HCT116 (cell line): ENCODE results near the gene SOBP. TPM values are rescaled to one million over a fixed set of nuclear protein-coding genes. Genes with fewer than 3 reads are reported as not detected.

ENCODE experiments used
- ATAC-seq: fragments of 200-7000 bp; cut with Tn5 transposase; 2 replicates; pipeline ENCODE4 v1.9.1; 2020; ENCODE audit warnings: mild to moderate bottlenecking, moderate library complexity
- BruUV-seq: library from RNA; stranded (reverse); fragments of 400-500 nt; replicated peaks from 2 replicates; lab custom pipeline; 2021; lab: Mats Ljungman, UMichigan
- CTCF ChIA-PET: fragments of 300-600 bp; sonication (Branson Sonifier 250); formaldehyde crosslinking; loops from one replicate; lab custom pipeline; 2021; ENCODE audit warnings: antibody characterized with exemption; lab: Charles Lee
- POLR2A ChIA-PET: fragments of 300-600, 350-600 bp; sonication (Branson Sonifier 250); formaldehyde crosslinking; loops from one replicate; lab custom pipeline; 2021; ENCODE audit warnings: antibody characterized with exemption; lab: Charles Lee
- RAD21 ChIA-PET, 2 experiments: fragments of 300-600 bp; sonication (Branson Sonifier 250); formaldehyde crosslinking; loops; one replicate each; lab custom pipeline; 2023; ENCODE audit warnings: low total read pairs in 2 of 2; ENCODE audit not compliant: uncharacterized antibody in 2 of 2, unreplicated experiment in 2 of 2, low non-redundant PET in 1 of 2; lab: Charles Lee
- DNase-seq: peaks from one replicate; pipeline ENCODE4 v3.0.0-alpha.2; 2010; ENCODE audit warnings: low read depth, low spot score
- H2AFZ ChIP-seq: fragments of 200-600 bp; shearing (Covaris generic), sonication (generic); 2 replicates; pipeline ENCODE4 v1.6.1; 2017; ENCODE audit warnings: low read depth, mixed run types, mixed read lengths, antibody characterized with exemption, low read length; ENCODE audit not compliant: poor library complexity, severe bottlenecking
- H3K27ac ChIP-seq: 2 replicates; pipeline ENCODE4 v1.5.1; 2012; ENCODE audit warnings: low read depth, low read length
- H3K27me3 ChIP-seq: fragments of 200-600 bp; sonication (generic); 2 replicates; pipeline ENCODE4 v1.6.1; 2016; ENCODE audit warnings: mixed run types, low read length, mixed read lengths; ENCODE audit not compliant: insufficient read depth
- H3K36me3 ChIP-seq, 2 experiments: fragments of 200-500 bp in 1 of 2; fragments of 200-600 bp in 1 of 2; sonication (Bioruptor generic) in 1 of 2; sonication (generic) in 1 of 2; 2 replicates each; pipeline versions ENCODE4 v1.5.1 to v1.6.1; 2014 to 2016; ENCODE audit warnings: low read length in 2 of 2, inconsistent platforms in 1 of 2, mixed read lengths in 1 of 2, mixed run types in 1 of 2; ENCODE audit not compliant: insufficient read depth in 2 of 2, control insufficient read depth in 1 of 2
- H3K4me1 ChIP-seq, 2 experiments: fragments of 200-600 bp in 1 of 2; sonication (generic) in 1 of 2; 2 replicates each; pipeline versions ENCODE4 v1.5.1 to v1.6.1; 2012 to 2017; ENCODE audit warnings: low read length in 2 of 2, inconsistent platforms in 1 of 2, mild to moderate bottlenecking in 1 of 2, mixed read lengths in 1 of 2, mixed run types in 1 of 2, moderate library complexity in 1 of 2; ENCODE audit not compliant: insufficient read depth in 2 of 2, control insufficient read depth in 1 of 2
- H3K4me2 ChIP-seq: fragments of 200-600 bp; sonication (generic); 2 replicates; pipeline ENCODE4 v1.6.1; 2017; ENCODE audit warnings: mixed run types, low read length, mixed read lengths
- H3K4me3 ChIP-seq, 2 experiments: fragments of 200-600 bp in 1 of 2; sonication (generic) in 1 of 2; replicated peaks in 1 of 2; 2 replicates each; pipeline ENCODE4 v1.5.1; 2011 to 2016; ENCODE audit warnings: low read length in 2 of 2, control low read depth in 1 of 2, low read depth in 1 of 2, mild to moderate bottlenecking in 1 of 2, mixed read lengths in 1 of 2, mixed run types in 1 of 2
- H3K79me2 ChIP-seq: fragments of 200-600 bp; sonication (generic); 2 replicates; pipeline ENCODE4 v1.6.1; 2017; ENCODE audit warnings: mild to moderate bottlenecking, mixed run types, low read length, moderate library complexity, mixed read lengths; ENCODE audit not compliant: insufficient read depth
- H3K9ac ChIP-seq: fragments of 200-600 bp; sonication (generic); 2 replicates; pipeline ENCODE4 v1.6.1; 2016; ENCODE audit warnings: low read length, mixed read lengths
- H3K9me2 ChIP-seq: fragments of 200-600 bp; sonication (generic), shearing (Covaris generic); 2 replicates; pipeline ENCODE4 v1.6.1; 2017; ENCODE audit warnings: mixed run types, mild to moderate bottlenecking, moderate library complexity; ENCODE audit not compliant: insufficient read depth
- H3K9me3 ChIP-seq, 2 experiments: fragments of 200-500 bp in 1 of 2; fragments of 200-600 bp in 1 of 2; sonication (Bioruptor generic) in 1 of 2; sonication (generic) in 1 of 2; 2 replicates each; pipeline ENCODE4 v1.6.1; 2014 to 2017; ENCODE audit warnings: low read length in 2 of 2, mixed read lengths in 2 of 2, inconsistent platforms in 1 of 2, low read depth in 1 of 2, mild to moderate bottlenecking in 1 of 2, mixed run types in 1 of 2, moderate library complexity in 1 of 2; ENCODE audit not compliant: control insufficient read depth in 1 of 2, insufficient read depth in 1 of 2
- H4K20me1 ChIP-seq: fragments of 200-600 bp; sonication (generic), shearing (Covaris generic); 2 replicates; pipeline ENCODE4 v1.6.1; 2017; ENCODE audit warnings: mixed run types, mild to moderate bottlenecking, moderate library complexity; ENCODE audit not compliant: insufficient read depth
- CBX3 ChIP-seq: IDR thresholded peaks from 2 replicates; pipeline ENCODE4 v1.6.1; 2012; ENCODE audit warnings: low read depth
- EGR1 ChIP-seq: IDR thresholded peaks from 2 replicates; pipeline ENCODE4 v1.6.1; 2012; ENCODE audit warnings: low read depth
- ELF1 ChIP-seq: IDR thresholded peaks from 2 replicates; pipeline ENCODE4 v1.6.1; 2012; ENCODE audit warnings: low read depth, borderline replicate concordance
- EZH2 ChIP-seq: fragments of 200-600 bp; sonication (generic); IDR thresholded peaks from 2 replicates; pipeline ENCODE4 v1.6.1; 2017; ENCODE audit warnings: antibody characterized with exemption, mixed run types
- EZH2phosphoT487 ChIP-seq: fragments of 200-600 bp; IDR thresholded peaks from 2 replicates; pipeline ENCODE4 v1.6.1; 2018; ENCODE audit warnings: antibody characterized with exemption, borderline replicate concordance
- FOSL1 ChIP-seq: IDR thresholded peaks from 2 replicates; pipeline ENCODE4 v1.6.1; 2012; ENCODE audit warnings: low read depth
- JUND ChIP-seq: IDR thresholded peaks from 2 replicates; pipeline ENCODE4 v1.6.1; 2012
- POLR2AphosphoS5 ChIP-seq: IDR thresholded peaks from 2 replicates; pipeline ENCODE4 v1.6.1; 2011; ENCODE audit warnings: mild to moderate bottlenecking, low read depth, low read length, moderate library complexity
- SP1 ChIP-seq: IDR thresholded peaks from 2 replicates; pipeline ENCODE4 v1.6.1; 2012; ENCODE audit warnings: low read depth
- SRF ChIP-seq: IDR thresholded peaks from 2 replicates; pipeline ENCODE4 v1.6.1; 2012; ENCODE audit warnings: low read depth
- TCF7L2 ChIP-seq: IDR thresholded peaks from 2 replicates; pipeline ENCODE4 v1.7.0; 2011; ENCODE audit warnings: borderline replicate concordance, inconsistent platforms; ENCODE audit not compliant: insufficient read depth, insufficient read length; ENCODE audit errors: extremely low read depth
- ZFX ChIP-seq: fragments of 450-650 bp; IDR thresholded peaks from 2 replicates; pipeline ENCODE4 v1.6.1; 2017
- ZNF274 ChIP-seq: fragments of 200-500 bp; sonication (Bioruptor generic); IDR thresholded peaks from 2 replicates; pipeline ENCODE4 v1.6.1; 2014; ENCODE audit warnings: mild to moderate bottlenecking, low read depth, low read length, inconsistent platforms
- intact Hi-C: fragments of 100-400 bp; cut with micrococcal nuclease; formaldehyde crosslinking; loops from 2 replicates; pipeline ENCODE4 v1.10.0; 2022
- total RNA-seq: library from RNA; stranded (reverse); gene quantifications from one replicate; pipeline ENCODE4 v1.2.1, GENCODE V29; 2021; ENCODE audit not compliant: unreplicated experiment
- TF ChIP-seq, protein P1 (sequence below): IDR thresholded peaks from 2 replicates; pipeline ENCODE4 v1.6.1; 2012
- TF ChIP-seq, protein P2 (sequence below), 3 experiments: fragments of 200-600 bp in 1 of 3; sonication (generic) in 1 of 3; IDR thresholded peaks in 2 of 3; conservative IDR thresholded peaks in 1 of 3; 2 replicates each; pipeline ENCODE4 v1.5.1; 2012 to 2017; ENCODE audit warnings: low read depth in 2 of 3, low read length in 2 of 3, antibody characterized with exemption in 1 of 3, borderline replicate concordance in 1 of 3, control low read depth in 1 of 3, mild to moderate bottlenecking in 1 of 3, mixed read lengths in 1 of 3, mixed run types in 1 of 3, moderate library complexity in 1 of 3; ENCODE audit not compliant: insufficient read depth in 1 of 3
- TF ChIP-seq, protein P3 (sequence below): IDR thresholded peaks from 2 replicates; pipeline ENCODE4 v1.6.1; 2012
- TF ChIP-seq, protein P4 (sequence below): IDR thresholded peaks from 2 replicates; pipeline ENCODE4 v1.6.1; 2012; ENCODE audit warnings: low read depth
- TF ChIP-seq, protein P5 (sequence below): IDR thresholded peaks from 2 replicates; pipeline ENCODE4 v1.6.1; 2011; ENCODE audit warnings: mild to moderate bottlenecking, low read length, moderate library complexity; ENCODE audit not compliant: insufficient replicate concordance; ENCODE audit errors: extremely low read depth

Gene SOBP
- total RNA-seq, 1 experiment from 2014 or later = 2.6 TPM

DNA sequence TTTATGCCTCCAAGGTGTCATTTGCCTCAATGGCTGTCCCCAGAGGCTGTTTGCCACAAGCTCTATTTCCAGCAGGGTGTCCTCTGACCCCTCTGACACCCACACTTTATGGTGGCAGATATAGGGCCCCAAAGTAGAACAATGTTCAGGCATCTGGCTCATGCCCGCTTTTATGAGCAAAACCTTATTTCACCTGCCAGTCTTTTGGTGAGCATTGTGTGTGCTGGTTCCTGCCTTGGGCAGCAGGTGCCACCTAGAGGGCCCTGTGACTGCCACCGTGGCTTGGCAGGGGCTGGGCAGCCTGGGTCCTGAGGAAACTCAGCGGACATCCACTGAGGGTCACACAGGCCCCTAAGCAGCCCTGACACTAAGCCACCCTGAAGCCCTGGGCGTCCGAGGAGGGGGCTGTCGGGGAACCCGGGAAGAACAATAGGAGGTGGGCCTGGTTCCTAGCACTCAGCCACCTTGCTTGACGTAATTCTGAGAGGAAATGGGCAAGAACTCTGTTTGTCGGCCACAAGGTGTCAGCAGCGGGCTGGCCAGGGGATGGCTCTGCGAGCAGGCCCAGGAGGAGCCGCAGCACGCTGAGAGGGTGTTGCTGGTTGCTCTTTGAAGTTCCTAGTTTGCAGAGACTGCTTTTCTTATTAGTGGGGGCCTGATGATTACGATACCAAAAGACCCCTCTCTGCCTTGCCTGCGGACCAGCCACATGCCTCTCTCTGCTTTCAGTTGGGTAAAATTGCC, 185.2 kb downstream of the SOBP start:
- no peaks in the 10 kb centered on the region for H4K20me1 ChIP-seq
- no peaks in the 10 kb centered on the region for H3K9me3 ChIP-seq
- CTCF ChIA-PET = interaction anchor here (0.6 to 2.7 kb wide), 12 partner anchors 10 to 561 kb away, joined by 3 to 12 read pairs (median 3); partner anchors contain the start of gene BEND3
- intact Hi-C loops = loop anchor here (1.0 to 5.0 kb wide), 6 partner anchors 29 to 852 kb away; partner anchors contain the start of gene MTRES1
- H3K4me2 ChIP-seq = peak overlapping the region; percentile 80
- POLR2A ChIA-PET = no interaction called here
- ATAC-seq (peak; percentile 98), DNase-seq (peak; percentile 71)
- no TSS peak for BruUV-seq
- H3K27ac ChIP-seq = no peak overlapping the region
- no peaks in the 10 kb centered on the region for H3K9me2 ChIP-seq
- H3K9ac ChIP-seq = peak overlapping the region; percentile 17; the same call in 1 of the 2 replicates
- RAD21 ChIA-PET = interaction anchor here (1.1 to 1.2 kb wide), 2 partner anchors 173 to 357 kb away, joined by 3 read pairs; no protein-coding TSS in a partner anchor
- peak overlapping the region; percentile 8 to 39 for H3K4me3 ChIP-seq
- no peaks in the 10 kb centered on the region for H3K36me3 ChIP-seq
- H3K27me3 ChIP-seq = no peaks in the 10 kb centered on the region
- H2AFZ ChIP-seq = peak overlapping the region; percentile 72
- H3K79me2 ChIP-seq = no peaks in the 10 kb centered on the region
- peaks cover 0 to 10% of the 10 kb centered on the region in 2 experiments; a peak in 1 of 4 replicates for H3K4me1 ChIP-seq
- no peak for TF ChIP-seq POLR2AphosphoS5
- no peak for TF ChIP-seq ZNF274
- TF ChIP-seq CBX3 = no peak; the same call in 1 of the 2 replicates
- TF ChIP-seq, protein P1, sequence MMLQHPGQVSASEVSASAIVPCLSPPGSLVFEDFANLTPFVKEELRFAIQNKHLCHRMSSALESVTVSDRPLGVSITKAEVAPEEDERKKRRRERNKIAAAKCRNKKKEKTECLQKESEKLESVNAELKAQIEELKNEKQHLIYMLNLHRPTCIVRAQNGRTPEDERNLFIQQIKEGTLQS = no peak
- TF ChIP-seq SP1 = no peak
- TF ChIP-seq JUND = no peak
- TF ChIP-seq FOSL1 = no peak
- no peak for TF ChIP-seq EZH2phosphoT487
- TF ChIP-seq SRF = no peak
- no peak for TF ChIP-seq EGR1
- TF ChIP-seq EZH2 = no peak
- peak; percentile 80 for TF ChIP-seq TCF7L2
- TF ChIP-seq, protein P2, sequence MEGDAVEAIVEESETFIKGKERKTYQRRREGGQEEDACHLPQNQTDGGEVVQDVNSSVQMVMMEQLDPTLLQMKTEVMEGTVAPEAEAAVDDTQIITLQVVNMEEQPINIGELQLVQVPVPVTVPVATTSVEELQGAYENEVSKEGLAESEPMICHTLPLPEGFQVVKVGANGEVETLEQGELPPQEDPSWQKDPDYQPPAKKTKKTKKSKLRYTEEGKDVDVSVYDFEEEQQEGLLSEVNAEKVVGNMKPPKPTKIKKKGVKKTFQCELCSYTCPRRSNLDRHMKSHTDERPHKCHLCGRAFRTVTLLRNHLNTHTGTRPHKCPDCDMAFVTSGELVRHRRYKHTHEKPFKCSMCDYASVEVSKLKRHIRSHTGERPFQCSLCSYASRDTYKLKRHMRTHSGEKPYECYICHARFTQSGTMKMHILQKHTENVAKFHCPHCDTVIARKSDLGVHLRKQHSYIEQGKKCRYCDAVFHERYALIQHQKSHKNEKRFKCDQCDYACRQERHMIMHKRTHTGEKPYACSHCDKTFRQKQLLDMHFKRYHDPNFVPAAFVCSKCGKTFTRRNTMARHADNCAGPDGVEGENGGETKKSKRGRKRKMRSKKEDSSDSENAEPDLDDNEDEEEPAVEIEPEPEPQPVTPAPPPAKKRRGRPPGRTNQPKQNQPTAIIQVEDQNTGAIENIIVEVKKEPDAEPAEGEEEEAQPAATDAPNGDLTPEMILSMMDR (IDR thresholded peaks at IDR 0.05 in 2 of 3, conservative IDR thresholded peaks at IDR 0.05 in 1 of 3; ENCODE audit: borderline replicate concordance in 1 of 3, insufficient read depth in 1 of 3, low read depth in 2 of 3, low read length in 2 of 3) = peak; percentile 78 to 98 (median 90)
- TF ChIP-seq, protein P3, sequence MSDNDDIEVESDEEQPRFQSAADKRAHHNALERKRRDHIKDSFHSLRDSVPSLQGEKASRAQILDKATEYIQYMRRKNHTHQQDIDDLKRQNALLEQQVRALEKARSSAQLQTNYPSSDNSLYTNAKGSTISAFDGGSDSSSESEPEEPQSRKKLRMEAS = no peak
- TF ChIP-seq ZFX = 0 out of 2 replicates have a peak, but pooled peaks have one; percentile 15
- TF ChIP-seq, protein P4, sequence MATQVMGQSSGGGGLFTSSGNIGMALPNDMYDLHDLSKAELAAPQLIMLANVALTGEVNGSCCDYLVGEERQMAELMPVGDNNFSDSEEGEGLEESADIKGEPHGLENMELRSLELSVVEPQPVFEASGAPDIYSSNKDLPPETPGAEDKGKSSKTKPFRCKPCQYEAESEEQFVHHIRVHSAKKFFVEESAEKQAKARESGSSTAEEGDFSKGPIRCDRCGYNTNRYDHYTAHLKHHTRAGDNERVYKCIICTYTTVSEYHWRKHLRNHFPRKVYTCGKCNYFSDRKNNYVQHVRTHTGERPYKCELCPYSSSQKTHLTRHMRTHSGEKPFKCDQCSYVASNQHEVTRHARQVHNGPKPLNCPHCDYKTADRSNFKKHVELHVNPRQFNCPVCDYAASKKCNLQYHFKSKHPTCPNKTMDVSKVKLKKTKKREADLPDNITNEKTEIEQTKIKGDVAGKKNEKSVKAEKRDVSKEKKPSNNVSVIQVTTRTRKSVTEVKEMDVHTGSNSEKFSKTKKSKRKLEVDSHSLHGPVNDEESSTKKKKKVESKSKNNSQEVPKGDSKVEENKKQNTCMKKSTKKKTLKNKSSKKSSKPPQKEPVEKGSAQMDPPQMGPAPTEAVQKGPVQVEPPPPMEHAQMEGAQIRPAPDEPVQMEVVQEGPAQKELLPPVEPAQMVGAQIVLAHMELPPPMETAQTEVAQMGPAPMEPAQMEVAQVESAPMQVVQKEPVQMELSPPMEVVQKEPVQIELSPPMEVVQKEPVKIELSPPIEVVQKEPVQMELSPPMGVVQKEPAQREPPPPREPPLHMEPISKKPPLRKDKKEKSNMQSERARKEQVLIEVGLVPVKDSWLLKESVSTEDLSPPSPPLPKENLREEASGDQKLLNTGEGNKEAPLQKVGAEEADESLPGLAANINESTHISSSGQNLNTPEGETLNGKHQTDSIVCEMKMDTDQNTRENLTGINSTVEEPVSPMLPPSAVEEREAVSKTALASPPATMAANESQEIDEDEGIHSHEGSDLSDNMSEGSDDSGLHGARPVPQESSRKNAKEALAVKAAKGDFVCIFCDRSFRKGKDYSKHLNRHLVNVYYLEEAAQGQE = no peak
- TF ChIP-seq ELF1 = no peak
- TF ChIP-seq, protein P5, sequence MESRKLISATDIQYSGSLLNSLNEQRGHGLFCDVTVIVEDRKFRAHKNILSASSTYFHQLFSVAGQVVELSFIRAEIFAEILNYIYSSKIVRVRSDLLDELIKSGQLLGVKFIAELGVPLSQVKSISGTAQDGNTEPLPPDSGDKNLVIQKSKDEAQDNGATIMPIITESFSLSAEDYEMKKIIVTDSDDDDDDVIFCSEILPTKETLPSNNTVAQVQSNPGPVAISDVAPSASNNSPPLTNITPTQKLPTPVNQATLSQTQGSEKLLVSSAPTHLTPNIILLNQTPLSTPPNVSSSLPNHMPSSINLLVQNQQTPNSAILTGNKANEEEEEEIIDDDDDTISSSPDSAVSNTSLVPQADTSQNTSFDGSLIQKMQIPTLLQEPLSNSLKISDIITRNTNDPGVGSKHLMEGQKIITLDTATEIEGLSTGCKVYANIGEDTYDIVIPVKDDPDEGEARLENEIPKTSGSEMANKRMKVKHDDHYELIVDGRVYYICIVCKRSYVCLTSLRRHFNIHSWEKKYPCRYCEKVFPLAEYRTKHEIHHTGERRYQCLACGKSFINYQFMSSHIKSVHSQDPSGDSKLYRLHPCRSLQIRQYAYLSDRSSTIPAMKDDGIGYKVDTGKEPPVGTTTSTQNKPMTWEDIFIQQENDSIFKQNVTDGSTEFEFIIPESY = no peak
